Endothelial cell of hepatic sinusoid (primary cell): ENCODE results near the gene CBX5.
"Not testable (repeated sequence)": the region's sequence is repeated elsewhere in the genome, so short reads cannot be mapped to it uniquely, and the experiment has no call there.

Experiments
- in situ Hi-C: cut with HindIII; loops from 2 replicates; pipeline ENCODE4 v1.10.0; 2017; ENCODE audit warnings: low sequenced_read_pairs

CBX5 gene

DNA sequence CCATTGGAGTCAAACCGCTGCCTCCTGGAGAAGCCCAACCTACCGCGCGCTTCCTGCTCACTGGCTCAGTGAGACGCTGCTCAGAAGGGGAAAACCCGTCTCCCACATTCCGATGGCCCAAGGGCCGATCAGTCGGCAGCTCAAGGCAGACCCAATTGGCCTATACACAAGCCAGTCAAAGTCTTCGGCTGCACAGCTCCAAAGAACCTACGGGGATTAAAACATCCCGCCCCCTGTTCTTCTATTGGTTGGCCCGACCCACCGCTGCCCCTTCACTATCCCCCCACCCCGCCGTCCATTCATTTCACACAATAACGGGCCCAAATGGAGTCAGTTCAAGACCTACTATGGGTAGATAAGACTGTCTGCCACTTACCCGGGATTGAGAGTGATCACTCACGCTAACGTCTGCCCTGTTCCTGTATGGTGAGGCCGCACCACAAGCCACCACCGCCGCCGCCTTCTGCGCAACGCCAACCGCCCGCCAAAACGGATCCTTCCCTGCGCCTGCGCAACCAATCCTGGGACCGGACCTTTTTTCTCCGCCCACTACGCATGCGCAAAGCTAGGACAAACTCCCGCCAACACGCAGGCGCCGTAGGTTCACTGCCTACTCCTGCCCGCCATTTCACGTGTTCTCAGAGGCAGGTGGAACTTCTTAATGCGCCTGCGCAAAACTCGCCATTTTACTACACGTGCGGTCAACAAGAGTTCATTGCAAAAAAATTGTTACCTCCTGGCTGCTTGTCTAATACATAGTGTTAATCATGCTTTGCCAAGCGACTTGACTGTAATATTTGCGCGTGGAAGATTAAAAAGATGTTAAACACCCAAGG lies at the start of gene CBX5:
Gene CBX5, minus strand, starts transcription at position 491 of the 836 bp plus-strand sequence. CDS start 22,472 bp downstream, outside the sequence.
- in situ Hi-C loops, result no loop called here

DNA sequence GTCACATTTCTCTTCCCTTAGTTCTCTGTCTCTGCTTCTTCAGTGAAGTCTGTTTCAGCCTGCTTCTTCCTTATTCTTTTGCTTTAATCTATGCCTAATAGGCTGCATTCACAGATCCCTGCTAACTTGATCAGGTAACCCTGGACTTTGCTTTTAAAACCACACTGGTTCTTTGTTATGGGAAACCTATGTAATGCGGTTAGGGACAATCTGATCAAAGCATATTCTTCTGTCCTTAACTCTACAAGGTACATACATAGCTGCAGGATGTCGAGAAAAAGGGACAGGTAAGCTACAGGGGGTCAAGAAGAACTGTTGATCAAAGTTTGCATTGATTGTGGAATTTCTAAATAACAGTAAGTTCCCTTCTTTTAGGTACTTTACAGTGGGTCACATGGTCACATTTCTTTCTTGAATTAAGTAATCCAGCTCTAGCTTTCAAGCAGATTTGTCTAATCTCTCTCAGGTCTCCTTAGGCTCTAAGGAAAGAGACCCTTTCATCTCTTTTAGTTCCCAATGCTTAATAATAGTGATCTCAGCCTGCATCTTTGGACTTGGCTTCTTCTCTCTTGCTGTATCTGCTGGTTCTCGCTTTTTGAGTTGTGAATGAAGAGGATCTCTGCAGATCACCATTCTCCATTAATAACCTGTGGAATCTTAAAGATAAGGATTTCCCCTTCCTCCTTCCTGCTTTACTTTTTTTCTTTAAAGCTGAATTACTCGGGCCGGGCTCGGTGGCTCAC lies 48.8 kb upstream of the CBX5 start:
- in situ Hi-C loops, result loop anchor here (5.0 kb wide), 1 partner anchor 36 kb away; no protein-coding TSS in a partner anchor

DNA sequence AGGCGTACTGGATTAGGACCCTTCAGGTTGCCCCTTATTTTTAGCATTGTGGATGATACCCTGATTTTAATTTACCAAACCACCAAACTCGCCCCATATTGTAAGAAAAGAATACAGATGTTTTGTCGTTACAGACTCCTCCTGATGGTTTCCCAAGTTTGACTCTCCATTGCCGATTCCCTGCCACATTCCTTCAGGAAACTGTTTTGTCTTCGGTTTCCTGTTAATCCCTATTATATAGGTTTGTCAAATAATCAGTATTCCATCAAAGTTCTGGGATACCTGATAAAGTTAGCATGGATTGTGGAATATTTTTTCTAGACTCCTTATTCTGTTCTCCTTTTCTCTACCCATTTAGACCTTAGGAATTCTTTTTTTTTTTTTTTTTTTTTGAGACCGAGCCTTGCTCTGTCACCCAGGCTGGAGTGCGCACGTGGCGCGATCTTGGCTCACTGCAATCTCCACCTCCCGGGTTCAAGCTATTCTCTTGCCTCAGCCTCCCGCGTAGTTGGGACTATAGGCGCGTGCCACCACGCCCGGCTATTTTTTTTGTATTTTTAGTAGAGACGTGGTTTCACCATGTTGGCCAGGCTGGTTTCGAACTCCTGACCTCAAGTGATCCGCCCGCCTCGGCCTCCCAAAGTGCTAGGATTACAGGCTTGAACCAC lies 45.7 kb upstream of the CBX5 start:
- in situ Hi-C loops, result loop anchor here (5.0 kb wide), 1 partner anchor 33 kb away; no protein-coding TSS in a partner anchor

DNA sequence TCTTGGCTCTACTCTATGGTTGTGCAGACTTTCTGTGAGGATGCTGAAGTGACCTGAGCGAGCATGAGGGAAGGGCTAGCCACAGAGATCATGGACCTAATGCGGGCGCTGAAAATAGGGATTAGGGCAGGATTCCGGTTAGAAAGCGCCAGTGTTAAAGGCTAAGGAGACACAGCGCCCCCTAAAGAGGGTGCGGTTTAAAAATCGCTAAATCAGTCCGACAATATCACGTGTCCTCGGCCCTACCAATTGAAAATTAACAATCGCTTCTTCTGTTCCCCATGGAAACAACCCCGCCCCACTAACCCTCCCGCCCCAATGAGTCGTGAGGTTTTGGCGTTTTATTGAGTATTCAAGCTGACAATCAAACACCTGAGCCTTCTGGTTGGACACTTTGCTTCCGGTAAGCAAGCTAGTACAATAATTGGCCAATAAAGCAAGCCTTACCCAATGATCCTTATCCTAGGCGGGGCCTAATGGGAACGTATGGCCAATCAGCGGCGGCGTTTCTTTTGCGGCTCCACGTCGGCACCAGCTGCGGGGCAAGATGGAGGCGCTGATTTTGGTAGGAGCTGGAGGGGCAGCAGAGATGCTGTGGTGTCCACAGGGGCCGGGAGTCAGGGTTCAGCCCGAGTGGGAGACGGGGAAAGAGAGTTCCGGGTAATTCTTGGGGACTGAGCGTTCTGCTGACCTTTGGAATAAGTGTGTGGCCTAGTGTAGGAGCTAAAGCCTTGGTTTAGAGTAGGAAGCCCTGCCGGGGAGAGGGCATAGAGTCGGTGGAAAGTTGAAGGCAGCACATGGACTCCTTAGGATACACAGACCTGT lies 44.9 kb upstream of the CBX5 start, which contains the start of gene COPZ1:
Gene COPZ1, plus strand, starts transcription at position 515 of the 825 bp plus-strand sequence. Its CDS starts 33 bp downstream, at position 548.
- in situ Hi-C loops, result loop anchor here (5.0 kb wide), 1 partner anchor 33 kb away; no protein-coding TSS in a partner anchor

DNA sequence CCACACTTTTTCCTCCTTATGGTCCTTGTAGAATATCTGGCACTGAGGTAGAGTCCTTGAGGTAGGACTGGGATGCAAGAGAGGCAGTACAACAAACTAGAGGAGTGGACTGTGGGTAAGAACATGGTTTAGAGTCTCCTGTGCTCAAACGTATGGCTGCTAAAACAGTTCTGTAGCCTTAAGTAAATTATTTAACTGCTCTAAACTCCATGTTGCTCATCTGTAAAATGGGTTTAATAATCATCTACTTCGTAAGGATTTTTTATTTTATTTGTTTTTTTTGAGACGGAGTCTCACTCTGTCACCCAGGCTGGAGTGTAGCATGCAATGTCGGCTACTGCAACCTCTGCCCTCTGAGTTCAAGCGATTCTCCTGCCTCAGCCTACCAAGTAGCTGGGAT lies 41.4 kb upstream of the CBX5 start:
- in situ Hi-C loops, result no loop called here

DNA sequence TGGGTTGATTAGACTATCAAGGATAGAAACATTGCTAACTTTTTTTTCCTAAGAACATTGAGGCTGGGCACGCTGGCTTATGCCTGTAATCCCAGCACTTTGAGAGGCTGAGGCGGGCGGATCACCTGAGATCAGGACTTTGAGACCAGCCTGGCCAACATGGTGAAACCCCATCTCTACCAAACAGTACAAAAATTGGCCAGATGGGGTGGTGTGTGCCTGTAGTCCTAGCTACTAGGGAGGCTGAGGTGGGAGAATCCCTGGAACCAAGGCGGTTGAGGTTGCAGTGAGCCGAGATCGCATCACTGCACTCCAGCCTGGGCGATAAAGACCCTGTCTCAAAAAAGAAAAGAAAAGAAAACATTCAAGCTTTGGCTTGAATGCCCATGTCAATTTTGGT lies 32.4 kb upstream of the CBX5 start:
- in situ Hi-C loops, result not testable (repeated sequence)

DNA sequence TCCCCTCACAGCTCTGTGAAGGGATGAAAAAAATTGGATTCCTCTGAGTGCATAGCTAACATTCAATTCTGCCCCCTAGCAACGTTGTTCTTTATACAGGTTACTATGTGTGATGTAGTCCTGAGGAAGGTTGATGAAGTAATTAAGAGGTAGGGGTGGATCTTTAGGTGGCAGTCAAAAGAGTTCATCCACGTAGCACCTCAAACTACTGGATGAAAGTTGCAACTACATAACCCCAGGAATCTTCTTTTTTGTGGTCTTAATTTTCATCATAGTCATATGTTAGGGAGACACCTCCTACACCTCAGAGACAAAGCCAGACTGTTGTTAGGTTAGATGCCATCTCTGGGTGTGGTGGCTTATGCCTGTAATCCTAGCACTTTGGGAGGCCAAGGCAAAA lies 31.1 kb upstream of the CBX5 start:
- in situ Hi-C loops, result no loop called here

DNA sequence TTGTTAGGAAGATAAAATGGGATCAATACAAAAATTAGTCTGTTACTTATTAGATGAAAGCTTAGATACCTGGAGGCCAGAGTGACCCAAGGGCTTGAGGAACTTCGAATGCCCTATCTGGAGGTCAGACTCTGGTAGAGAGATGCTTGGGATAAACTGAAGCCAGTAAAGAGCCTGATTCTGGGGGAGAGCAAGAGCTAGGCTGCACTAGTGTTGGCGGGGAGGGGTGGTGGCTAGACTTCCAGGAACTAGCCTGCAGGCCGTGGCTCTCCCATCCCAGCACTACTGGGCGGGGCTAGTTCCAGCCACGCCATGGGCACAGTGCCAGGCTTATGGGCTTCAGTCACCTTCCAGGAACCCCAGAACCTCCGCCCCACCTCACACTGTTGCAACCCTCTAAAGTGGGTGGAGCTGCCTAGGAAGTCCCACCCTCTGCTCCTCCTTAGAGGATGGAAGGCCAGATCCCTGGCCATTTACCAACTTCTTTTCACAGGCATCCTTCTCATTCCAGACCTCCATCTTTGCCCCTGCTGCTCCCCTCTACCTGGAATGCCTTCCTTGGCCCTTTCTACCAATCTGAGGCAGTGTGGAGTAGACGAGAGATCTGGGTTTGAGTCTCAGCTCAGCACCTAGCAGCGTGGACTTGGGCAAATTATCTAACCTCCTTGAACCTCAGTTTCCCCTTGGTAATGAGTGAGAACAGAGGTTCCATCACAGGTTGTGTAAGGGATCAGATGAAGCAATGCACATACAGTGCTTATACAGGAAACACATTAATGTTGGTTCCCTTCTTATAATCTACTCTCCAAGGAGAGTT lies 27.2 kb upstream of the CBX5 start:
- in situ Hi-C loops, result no loop called here

DNA sequence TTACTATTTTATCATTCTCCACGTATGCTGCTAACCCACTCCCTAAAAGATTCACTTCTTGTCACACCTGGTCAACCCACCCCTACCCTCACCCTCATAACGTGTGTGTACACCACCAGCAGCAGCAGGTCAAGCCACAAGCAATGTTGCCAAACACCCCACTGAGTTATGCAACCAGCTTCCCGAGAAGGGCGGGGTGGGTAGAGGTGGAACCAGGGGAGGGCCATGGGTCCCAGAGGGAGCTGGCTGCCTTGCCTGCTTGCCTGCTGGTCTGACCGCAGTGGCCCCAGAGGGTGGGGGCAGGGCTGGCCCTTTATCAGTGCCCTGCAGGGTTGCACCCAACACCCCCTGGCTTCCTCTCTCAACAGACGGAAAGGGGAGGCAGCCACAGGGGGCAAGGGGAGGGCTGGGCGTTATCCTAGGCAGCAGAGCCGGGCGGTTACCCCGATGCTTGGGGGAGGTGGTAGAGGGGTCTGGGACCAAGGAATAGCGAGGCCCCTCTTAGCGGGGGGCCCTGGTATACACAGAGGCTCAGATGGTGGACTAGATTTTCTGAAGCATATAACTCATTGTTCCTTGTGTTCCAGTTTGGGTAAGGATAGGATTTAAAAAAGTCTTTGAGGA lies 24.4 kb upstream of the CBX5 start:
- in situ Hi-C loops, result no loop called here

DNA sequence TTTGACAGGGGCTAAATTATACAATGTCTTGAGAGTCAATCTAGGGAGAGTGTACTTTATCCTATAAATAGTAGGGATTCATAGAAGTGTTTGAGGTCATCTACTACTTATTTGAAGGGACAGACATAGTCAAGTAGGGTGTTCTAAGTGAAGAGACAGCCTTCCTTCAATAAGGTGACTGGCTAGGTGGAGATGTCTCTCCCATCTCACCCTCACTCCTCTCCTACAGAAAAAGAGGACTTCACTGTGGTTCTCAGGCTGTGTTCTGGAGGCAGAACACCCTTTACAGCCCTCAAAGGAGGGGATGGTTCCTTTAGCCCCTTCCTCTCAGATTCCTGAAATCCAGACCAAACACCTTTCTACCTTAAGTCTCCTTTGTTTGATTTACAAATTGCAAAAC lies 23.7 kb upstream of the CBX5 start:
- in situ Hi-C loops, result no loop called here

DNA sequence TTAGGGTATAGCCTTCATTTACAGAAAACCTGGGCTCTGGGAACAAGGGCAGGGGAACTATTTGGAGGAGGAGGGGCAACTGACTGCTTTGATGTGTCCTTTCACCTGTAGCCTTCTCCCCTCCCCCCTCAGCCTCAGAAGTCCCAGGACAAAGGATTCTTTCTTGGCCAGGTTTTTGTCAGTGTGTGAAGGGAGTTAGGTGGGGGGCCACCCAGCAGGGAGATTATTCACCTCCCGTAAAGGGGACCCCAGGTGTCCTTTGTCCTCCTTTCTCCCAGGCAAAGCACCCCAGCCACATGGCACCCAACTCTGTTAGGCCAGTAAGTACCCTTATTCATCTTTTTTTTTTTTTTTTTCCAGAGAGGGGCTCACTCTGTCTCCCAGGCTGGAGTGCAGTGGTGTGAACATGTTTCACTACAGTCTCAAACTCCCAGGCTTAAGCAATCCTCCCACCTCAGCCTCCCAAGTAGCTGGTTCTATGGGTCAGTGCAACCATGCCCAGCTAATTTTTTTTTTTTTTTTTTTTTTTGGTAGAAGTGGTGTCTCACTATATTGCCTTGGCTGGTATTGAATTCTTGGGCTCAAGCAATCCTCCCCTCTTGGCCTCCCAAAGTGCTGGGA lies 21.6 kb upstream of the CBX5 start:
- in situ Hi-C loops, result no loop called here

DNA sequence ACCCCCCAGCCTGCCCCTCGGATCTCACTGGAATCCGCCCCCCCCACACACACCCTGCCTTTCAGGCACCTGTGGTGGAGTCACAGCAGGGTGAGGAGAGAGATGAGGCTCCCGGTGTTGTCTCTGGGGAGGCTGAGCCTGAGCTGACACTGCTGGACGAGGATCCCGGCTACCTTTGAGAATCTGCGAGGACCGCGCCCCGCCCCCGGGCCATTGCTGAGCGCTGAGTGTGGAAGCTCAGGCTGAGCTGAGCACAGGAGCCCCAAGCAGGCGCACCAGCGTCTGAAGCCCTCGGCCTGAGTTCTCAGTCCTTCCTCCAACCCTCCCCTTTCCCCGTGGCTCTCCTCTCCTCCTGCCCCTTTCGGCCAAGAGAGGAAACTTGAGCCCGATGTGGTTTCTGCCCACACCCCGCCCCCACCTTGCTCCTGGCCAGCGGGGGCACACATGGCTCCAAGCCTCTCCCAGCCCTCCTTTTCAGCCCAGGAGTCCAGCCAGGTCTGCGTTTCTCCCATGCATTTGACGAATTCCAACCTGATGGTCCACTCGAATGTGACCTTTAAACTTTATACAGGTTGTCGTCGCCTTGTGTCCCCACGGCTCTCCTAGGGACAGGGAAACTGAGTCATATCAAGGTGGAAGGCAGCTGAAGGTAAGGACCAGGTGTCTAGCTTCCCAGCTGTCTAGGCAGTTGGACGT lies 21.0 kb upstream of the CBX5 start, which contains the start of gene NFE2:
Gene NFE2, minus strand, starts transcription at position 284 of the 696 bp plus-strand sequence. CDS start 5,767 bp downstream, outside the sequence.
- in situ Hi-C loops, result no loop called here

DNA sequence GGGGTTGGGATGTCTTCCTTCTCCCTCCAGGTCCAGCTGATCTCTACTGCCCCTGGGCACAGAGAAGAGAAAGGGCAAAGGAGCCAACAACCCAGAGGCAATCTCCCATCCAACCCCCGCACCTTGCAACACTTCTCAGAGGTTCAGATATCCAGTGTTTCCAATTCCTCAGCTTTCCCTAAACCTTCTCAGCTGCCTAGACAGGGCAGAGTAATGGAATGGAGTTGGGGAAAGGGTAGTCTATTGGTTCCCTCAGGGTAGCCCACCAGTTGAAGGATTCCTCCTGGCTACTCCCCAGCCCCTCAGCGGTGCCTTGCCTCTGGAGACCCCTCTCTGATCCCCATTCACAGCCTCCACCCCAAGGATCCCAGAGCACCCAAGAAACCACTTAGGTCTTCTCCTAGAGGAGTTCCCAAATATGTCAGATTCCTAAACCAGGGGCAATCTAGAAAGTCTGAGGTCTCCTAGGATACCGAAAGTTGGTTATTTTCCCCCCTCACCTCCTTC lies 20.4 kb upstream of the CBX5 start:
- in situ Hi-C loops, result no loop called here

DNA sequence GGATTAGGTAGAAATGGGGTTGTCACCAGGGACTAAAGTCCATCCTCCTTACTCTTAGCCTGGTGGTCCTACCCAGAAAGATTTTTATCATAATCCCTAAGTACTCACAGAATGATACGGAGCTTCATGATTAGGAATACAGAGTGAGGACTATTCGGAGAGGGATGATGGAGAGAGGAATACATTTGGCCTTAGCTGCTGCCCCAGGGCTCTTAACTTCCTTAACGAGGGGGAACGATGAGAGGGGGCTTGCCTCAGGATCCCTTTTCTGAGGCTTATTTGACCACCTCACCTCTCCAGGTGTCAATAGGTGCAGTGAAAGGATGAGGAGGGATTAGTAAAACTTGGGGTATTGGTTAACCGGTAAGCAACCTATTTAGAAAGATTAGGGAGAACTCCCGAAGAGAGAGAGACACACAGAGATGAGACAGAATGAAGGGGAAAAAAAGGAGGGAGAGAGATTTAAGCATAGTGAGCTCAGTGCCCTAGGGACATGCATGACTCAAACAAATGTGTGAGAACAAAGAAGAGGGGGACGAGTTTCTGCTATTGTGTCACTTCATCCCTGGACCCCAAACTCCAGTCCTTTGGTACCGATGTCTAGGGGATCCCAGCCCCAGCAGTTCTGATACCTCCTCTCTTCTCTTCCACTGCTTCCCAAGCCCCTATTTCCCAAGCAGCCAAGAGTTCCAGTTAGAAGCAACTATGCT lies 19.7 kb upstream of the CBX5 start:
- in situ Hi-C loops, result no loop called here

DNA sequence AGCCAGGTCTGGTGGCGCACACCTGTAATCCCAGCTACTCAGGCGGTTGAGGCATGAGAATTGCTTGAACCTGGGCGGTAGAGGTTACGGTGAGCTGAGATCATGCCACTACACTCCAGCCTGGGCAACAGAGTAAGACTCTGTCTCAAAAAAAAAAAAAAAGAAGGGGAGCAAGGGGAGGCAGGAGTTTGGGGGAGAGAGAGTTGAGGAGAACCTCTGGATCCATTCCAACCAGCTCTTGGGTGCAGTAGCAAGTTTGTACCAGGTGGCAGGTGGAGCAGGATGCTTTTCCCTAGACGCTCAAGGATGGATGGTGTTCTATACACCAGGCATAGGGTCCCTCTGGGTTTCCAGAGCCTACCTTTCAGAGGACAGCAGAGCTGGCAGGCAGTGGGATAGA lies 19.0 kb upstream of the CBX5 start:
- in situ Hi-C loops, result no loop called here

DNA sequence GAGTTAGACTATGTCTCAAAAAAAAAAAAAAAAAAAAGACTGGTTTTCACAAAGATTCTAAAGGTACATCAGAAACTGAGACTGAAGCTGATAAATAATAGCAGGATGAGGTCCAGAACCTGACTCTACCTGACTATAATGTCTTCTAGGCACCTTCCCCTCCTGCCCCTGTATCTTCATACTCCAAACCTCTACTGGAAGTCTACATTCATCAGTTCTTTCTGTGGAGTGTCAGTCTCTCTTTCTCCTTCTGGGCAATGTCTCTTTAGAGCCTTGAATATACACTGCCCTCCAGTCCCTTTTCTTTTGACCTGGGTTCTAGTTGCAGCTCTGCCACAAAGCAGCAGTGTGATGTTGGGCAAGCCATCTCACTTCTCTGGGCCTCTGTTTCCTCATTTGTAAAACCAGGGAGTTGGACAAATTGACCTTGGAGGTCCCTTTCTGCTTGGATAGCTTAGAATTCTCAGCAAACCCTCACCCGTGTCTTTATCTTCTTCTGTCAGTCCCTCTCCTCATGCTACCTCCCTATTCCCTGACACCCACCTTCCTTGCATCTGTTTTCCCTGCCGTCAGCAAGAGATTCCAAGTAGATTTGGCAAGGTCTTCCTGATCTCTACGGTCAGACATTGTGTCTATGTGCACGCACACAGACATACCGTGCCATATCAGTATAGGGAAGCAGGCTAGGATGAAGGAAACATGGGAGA lies 16.6 kb upstream of the CBX5 start:
- in situ Hi-C loops, result no loop called here
